ENCODE results near the gene HSF4. TPM values are rescaled to one million over a fixed set of nuclear protein-coding genes. Genes with fewer than 3 reads are reported as not detected.

HSF4 gene
- total and polyA plus RNA-seq, 2 donors (not counting 3 experiments of a cell fraction or from before 2014, with no cell fraction given), result 4.8 to 5.5 TPM

DNA sequence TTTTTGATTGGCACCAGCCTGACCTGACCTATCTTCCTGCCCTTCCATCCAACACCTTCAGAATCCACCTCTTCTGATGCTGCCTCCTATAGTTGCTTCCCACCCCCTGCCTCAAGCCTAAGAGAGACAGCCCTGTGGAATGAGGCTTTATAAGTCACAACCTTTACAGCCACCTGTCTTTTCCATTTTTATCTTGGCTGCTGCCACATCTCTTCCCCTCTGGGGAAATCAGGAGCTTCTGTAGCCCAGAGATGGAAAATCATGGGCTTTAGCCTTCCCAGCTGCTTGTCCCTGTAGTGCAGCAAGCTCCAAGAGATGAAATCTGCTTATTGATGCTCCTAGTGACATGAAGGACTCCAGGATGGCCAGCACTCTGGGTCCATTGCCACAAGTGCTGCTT is 36.1 kb upstream of the HSF4 start:
- CTCF ChIA-PET, result no interaction called here
- DNase-seq (ENCODE audit: low read depth, low spot score) (no peak), FAIRE-seq (no peak)
- POLR2A ChIA-PET, result no interaction called here
- H3K79me2 ChIP-seq (ENCODE audit: control insufficient read depth, insufficient read depth, low read length), result no peaks in the 10 kb centered on the region
- H3K4me1 ChIP-seq (ENCODE audit: control insufficient read depth, extremely low read depth, insufficient read depth, low read length), result no peaks in the 10 kb centered on the region
- no peaks in the 10 kb centered on the region for H4K20me1 ChIP-seq (replicated peaks; ENCODE audit: control insufficient read depth, extremely low read depth, insufficient read depth, low read length)
- intact Hi-C loops (cut with micrococcal nuclease), result no loop called here
- BruUV-seq (replicated peaks), result no TSS peak
- no peak overlapping the region for H3K4me3 ChIP-seq (replicated peaks in 1 of 3; ENCODE audit: insufficient read depth in 1 of 3, low read depth in 1 of 3, low read length in 3 of 3)
- dilution Hi-C loops (cut with MboI; ENCODE audit: extremely low pct_ligation_motif_present, low sequenced_read_pairs), result no loop called here
- H3K27me3 ChIP-seq (ENCODE audit: control insufficient read depth in 2 of 2, insufficient read depth in 2 of 2, low read length in 2 of 2), result no peaks in the 10 kb centered on the region
- no peaks in the 10 kb centered on the region for H3K9me3 ChIP-seq (replicated peaks; ENCODE audit: control insufficient read depth, insufficient read depth, low read length)
- H3K36me3 ChIP-seq (ENCODE audit: control insufficient read depth in 2 of 2, extremely low read depth in 1 of 2, insufficient read depth in 2 of 2, low read length in 2 of 2), result peaks cover 2 to 9% of the 10 kb centered on the region in 2 experiments
- no peak overlapping the region for H3K9ac ChIP-seq (replicated peaks; ENCODE audit: extremely low read depth, insufficient read depth, low read length)
- no peak for TF ChIP-seq MYC (IDR thresholded peaks at IDR 0.05; ENCODE audit: low read depth, low read length)
- TF ChIP-seq GATA2 (IDR thresholded peaks at IDR 0.05; ENCODE audit: insufficient read depth, insufficient read length, low read depth, low read length), result no peak
- TF ChIP-seq, protein P1, sequence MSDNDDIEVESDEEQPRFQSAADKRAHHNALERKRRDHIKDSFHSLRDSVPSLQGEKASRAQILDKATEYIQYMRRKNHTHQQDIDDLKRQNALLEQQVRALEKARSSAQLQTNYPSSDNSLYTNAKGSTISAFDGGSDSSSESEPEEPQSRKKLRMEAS (IDR thresholded peaks at IDR 0.05; ENCODE audit: insufficient read depth, insufficient read length), result no peak
- no peak for TF ChIP-seq CTCF (IDR thresholded peaks at IDR 0.05; ENCODE audit: extremely low read depth in 1 of 2, insufficient read depth in 1 of 2, low read depth in 1 of 2, low read length in 2 of 2)
- no peak for TF ChIP-seq POLR2A (IDR thresholded peaks at IDR 0.05; ENCODE audit: low read depth, low read length)
- TF ChIP-seq POLR2AphosphoS5 (IDR thresholded peaks at IDR 0.05; ENCODE audit: insufficient read depth, low read depth, low read length), result no peak
- TF ChIP-seq FOS (IDR thresholded peaks at IDR 0.05; ENCODE audit: borderline replicate concordance, insufficient read depth, low read length), result no peak
- no peak for TF ChIP-seq EZH2 (IDR thresholded peaks at IDR 0.05; ENCODE audit: borderline replicate concordance, low read depth, low read length, severe bottlenecking)
- TF ChIP-seq JUN (IDR thresholded peaks at IDR 0.05; ENCODE audit: borderline replicate concordance, insufficient read depth, insufficient read length, low read depth), result no peak
- no peak overlapping the region for H2AFZ ChIP-seq (ENCODE audit: low read depth, low read length)
- no peak overlapping the region for H3K27ac ChIP-seq (ENCODE audit: insufficient read depth, low read depth, low read length)
- no peak overlapping the region for H3K4me2 ChIP-seq (ENCODE audit: insufficient read depth, low read length)
- no peaks in the 10 kb centered on the region for H3K9me1 ChIP-seq (replicated peaks; ENCODE audit: control insufficient read depth, extremely low read depth, insufficient read depth, low read length)

Measured in endothelial cell of umbilical vein (primary cell).